ENCODE measurements around the gene SLC35F2. TPM values are rescaled to one million over a fixed set of nuclear protein-coding genes. Genes with fewer than 3 reads are reported as not detected.

Gene SLC35F2
- total and polyA plus RNA-seq, 2 donors: 2.6 to 5.1 TPM

DNA sequence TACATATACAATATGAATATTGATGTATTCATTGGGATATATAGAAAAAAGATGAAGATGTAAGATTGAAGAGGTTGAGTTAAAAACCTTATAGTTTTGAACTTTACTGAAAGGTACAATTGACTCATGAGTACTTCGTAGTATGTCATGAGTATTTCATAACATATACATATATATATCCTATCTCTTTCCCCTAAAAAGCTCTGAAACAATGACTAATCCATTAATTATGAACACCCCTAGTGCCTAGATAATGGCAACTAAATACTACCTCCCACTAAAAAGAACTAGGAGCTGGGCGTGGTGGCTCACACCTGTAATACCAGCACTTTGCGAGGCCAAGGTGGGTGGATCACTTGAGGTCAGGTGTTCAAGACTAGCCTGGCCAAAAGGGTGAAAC is 31.5 kb downstream of the SLC35F2 start:
- no peak for DNase-seq (ENCODE audit: extremely low spot score)
- H3K4me1 ChIP-seq (ENCODE audit: insufficient read depth): no peaks in the 10 kb centered on the region
- WGBS: 95% methylated on average over 3 of the region's 3 CpGs
- H3K4me3 ChIP-seq (ENCODE audit: low read depth, low read length): no peak overlapping the region
- H3K27ac ChIP-seq (ENCODE audit: low read depth): no peak overlapping the region
- no peaks in the 10 kb centered on the region for H3K36me3 ChIP-seq (ENCODE audit: insufficient read depth)

DNA sequence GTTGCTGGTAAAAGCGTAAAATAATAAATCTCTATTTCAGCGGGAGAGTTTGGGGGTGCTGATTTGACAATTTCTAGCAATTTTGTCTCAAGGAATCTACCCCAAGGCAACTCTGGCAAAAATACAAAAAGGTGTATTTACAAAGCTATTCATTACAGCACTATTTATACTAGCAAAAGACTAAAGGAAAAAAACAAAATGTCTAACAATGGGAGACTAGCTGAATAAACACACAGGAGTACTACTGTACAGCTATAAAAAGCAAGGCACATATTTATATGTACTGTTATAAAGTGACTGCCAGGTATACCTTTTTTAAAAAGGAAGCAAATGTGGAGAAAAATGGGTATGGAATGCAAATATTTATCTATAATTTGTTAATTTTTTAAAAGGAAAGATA is 32.7 kb downstream of the SLC35F2 start:
- no peak for DNase-seq (ENCODE audit: extremely low spot score)
- peaks cover 2% of the 10 kb centered on the region for H3K4me1 ChIP-seq (ENCODE audit: insufficient read depth)
- H3K4me3 ChIP-seq (ENCODE audit: low read depth, low read length): no peak overlapping the region
- WGBS: 93% methylated on average over 2 of the region's 2 CpGs
- H3K36me3 ChIP-seq (ENCODE audit: insufficient read depth): no peaks in the 10 kb centered on the region
- H3K27ac ChIP-seq (ENCODE audit: low read depth): no peak overlapping the region

DNA sequence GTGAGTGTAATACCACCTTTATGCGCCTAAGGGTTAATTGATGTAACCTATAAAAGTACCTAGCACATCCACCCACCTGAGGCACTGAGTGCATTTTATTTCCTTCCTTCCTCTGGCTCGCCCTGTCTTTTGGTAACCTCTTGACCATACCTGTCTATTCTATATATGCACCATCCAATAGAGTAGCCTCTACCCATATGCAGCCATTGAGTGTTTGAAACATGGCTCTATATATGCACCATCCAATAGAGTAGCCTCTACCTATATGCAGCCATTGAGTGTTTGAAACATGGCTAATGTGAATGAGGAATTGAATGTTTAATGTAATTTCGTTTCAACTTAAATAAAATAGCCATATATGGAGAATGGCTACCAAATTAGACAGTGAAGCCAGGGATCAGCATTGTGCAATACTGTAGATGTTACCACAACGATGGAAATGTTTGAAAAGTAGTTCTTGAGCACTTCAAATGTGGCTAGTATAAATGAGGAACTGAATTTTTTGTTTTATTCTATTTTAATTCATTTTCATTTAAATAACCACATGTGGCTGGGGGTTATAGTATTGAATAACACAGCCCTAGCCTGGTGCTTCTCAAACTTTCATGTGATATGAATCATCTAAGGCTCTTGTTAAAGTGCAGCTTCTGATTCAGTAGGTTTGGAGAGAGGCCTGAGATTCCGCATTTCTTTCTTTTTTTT is 33.8 kb downstream of the SLC35F2 start:
- DNase-seq (ENCODE audit: extremely low spot score): no peak
- H3K36me3 ChIP-seq (ENCODE audit: insufficient read depth): no peaks in the 10 kb centered on the region
- H3K27ac ChIP-seq (ENCODE audit: low read depth): no peak overlapping the region
- H3K4me3 ChIP-seq (ENCODE audit: low read depth, low read length): no peak overlapping the region
- peaks cover 2% of the 10 kb centered on the region for H3K4me1 ChIP-seq (ENCODE audit: insufficient read depth)
- WGBS: 78% methylated on average over 5 of the region's 5 CpGs

DNA sequence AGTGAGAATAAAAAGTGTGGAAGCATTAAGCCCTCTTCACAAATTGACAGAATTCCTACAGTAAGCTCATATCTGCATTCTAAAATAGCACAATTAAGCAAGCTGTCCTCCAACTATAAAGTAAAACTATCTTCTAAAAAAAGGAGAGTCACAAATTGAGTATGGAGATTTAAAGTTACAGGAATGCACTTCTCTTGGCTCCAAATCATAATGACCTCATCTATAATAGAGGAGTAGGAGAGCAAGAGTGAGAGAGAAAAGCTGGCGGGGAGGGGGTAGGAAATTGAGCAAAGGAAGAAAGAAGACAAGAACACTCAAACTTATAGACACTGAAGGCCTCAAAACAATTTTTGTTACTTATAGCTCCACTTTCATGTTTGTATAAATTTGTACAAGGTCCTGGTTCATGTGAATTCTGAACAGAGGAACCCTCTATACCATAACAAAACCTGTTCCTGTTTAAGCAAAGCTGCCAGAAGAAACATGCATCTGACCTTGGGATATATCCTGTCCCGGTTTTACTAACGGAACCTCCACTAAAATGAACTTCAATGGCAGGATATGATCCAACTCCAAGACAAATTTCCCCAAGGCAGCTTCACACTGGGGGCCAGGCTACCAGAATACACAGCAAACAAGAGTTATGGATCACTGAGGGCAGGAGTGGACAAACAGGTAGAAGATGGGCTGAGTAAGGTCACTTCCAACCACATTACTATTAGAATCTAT is 37.2 kb downstream of the SLC35F2 start:
- H3K36me3 ChIP-seq (ENCODE audit: insufficient read depth): no peaks in the 10 kb centered on the region
- H3K4me1 ChIP-seq (ENCODE audit: insufficient read depth): peaks cover 2% of the 10 kb centered on the region
- DNase-seq (ENCODE audit: extremely low spot score): no peak
- no peak overlapping the region for H3K27ac ChIP-seq (ENCODE audit: low read depth)
- 50% methylated on average over 3 of the region's 3 CpGs for WGBS
- H3K4me3 ChIP-seq (ENCODE audit: low read depth, low read length): no peak overlapping the region

DNA sequence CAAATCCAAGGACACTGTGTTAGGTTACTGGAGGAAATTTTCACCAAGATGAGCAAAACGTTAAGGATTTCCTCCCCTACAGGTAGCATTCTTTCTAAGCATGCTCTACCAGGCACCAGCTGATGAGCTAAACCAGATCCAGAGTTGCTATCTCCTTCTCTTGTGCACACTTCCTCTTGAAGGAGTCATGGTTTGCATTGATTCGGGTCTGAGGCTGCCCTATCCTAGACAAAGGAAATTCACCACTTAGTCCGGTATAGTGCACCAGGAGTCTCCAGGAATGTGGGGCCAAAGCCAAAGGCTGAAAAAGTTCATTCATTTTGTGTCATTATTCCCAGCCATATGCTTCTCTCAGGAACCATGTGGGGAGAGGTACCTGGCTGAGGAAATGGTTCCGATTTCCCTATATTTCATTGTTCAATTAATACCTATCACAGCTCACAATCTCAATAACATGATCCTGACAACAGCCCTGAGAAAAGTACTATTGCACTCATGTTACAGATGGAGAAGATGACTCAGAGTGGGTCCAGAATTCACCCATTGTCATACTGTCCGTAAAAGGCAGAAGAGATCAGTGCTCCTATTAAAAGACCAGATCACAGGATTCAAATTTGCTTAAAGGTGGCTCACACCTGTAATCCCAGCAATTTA is 39.1 kb downstream of the SLC35F2 start:
- Histone ChIP-seq H3K4me1 (ENCODE audit: insufficient read depth) (peaks cover 2% of the 10 kb centered on the region), H3K36me3 (ENCODE audit: insufficient read depth) (no peaks in the 10 kb centered on the region), H3K27ac (ENCODE audit: low read depth) (no peak overlapping the region), H3K4me3 (ENCODE audit: low read depth, low read length) (no peak overlapping the region)
- WGBS: 75% methylated on average over 5 of the region's 5 CpGs
- DNase-seq (ENCODE audit: extremely low spot score): no peak

DNA sequence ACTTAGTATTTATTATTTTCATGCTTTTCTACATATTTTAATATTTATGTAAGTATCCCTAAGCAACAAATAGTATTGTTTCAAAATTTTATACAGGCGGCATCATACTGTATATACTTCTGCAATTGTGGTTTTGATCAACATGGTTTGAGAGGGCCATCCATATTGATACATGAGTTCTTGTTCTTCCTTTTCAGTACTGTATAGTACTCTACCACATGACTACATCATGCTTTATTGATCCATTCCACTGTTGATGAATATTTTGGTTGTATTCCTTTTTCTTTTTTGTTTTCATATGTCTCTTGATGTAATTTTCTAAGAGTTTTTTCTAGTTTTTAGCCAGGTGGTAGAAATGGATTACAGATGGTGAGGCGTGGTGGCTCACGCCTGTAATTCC is 40.1 kb downstream of the SLC35F2 start:
- 96% methylated on average over 3 of the region's 3 CpGs for WGBS

DNA sequence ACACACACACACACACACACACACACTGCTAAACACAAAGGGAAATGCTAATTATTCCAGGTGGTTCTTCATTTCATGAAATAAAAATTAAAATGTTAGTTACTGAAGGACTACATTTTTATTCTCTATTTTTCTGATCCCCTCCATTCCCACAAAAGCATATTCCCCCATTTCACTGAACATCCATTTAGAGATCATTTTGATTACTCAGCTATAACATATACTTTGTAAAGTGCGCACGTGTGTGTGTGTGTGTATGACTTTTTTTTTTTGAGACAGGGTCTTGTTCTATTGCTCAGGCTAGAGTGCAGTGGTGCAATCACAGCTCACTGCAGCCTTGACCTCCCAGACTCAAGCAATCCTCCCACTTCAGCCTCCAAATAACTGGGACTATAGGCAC is 42.6 kb downstream of the SLC35F2 start:
- no peak for DNase-seq (ENCODE audit: extremely low spot score)
- no peaks in the 10 kb centered on the region for H3K36me3 ChIP-seq (ENCODE audit: insufficient read depth)
- no peak overlapping the region for H3K27ac ChIP-seq (ENCODE audit: low read depth)
- no peak overlapping the region for H3K4me3 ChIP-seq (ENCODE audit: low read depth, low read length)
- WGBS: 93% methylated on average over 2 of the region's 2 CpGs
- no peaks in the 10 kb centered on the region for H3K4me1 ChIP-seq (ENCODE audit: insufficient read depth)

More for the DNA sequence above, 40.1 kb downstream of the SLC35F2 start:
- H3K4me3 ChIP-seq (ENCODE audit: low read depth, low read length): no peak overlapping the region
- H3K36me3 ChIP-seq (ENCODE audit: insufficient read depth): no peaks in the 10 kb centered on the region
- H3K4me1 ChIP-seq (ENCODE audit: insufficient read depth): peaks cover 2% of the 10 kb centered on the region
- H3K27ac ChIP-seq (ENCODE audit: low read depth): no peak overlapping the region
- DNase-seq (ENCODE audit: extremely low spot score): no peak

DNA sequence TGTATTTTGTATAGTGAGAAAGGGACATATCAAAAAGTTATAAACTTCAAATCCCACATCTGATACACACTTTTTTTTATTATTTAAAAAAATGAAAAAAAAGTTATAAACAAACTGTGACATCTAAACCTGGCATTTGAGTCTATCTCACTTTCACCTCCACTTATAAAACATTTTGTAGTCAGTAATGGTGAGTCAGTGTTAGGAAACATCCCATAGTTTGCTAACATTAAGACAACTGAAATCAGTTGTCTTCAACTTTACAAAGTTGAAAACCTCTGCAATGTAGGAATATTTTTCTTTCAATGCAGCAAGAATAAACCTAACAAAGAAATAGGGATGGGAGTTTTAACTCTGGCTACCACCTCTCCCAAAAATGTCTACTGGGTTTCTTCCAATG is 47.7 kb downstream of the SLC35F2 start:
- H3K36me3 ChIP-seq (ENCODE audit: insufficient read depth): peaks cover 1% of the 10 kb centered on the region
- H3K4me3 ChIP-seq (ENCODE audit: low read depth, low read length): no peak overlapping the region
- no peak overlapping the region for H3K27ac ChIP-seq (ENCODE audit: low read depth)

DNA sequence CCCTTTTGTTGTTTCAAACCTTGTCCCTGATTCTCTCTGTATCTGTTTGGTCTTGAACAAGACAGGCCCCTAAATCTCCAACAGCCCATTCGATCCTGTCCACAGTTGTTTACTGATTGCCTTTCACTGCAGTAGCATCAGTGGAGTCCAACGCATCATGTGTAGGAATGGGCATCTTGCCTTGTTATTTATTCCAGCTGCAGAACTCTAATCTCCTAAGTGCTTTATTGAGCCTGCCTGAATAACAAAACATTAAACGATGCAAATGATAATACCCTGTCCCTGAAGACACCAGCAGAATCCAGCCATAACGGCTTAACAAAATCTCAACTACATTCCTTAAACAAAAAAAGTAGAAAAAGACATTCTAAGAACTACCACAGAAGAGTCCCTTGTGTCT is 50.1 kb downstream of the SLC35F2 start:
- no peak overlapping the region for H3K27ac ChIP-seq (ENCODE audit: low read depth)
- H3K36me3 ChIP-seq (ENCODE audit: insufficient read depth): peaks cover 1% of the 10 kb centered on the region
- H3K4me1 ChIP-seq (ENCODE audit: insufficient read depth): no peaks in the 10 kb centered on the region
- DNase-seq (ENCODE audit: extremely low spot score): no peak
- WGBS: 33% methylated on average over 4 of the region's 4 CpGs
- no peak overlapping the region for H3K4me3 ChIP-seq (ENCODE audit: low read depth, low read length)

More for the DNA sequence above, 47.7 kb downstream of the SLC35F2 start:
- no peaks in the 10 kb centered on the region for H3K4me1 ChIP-seq (ENCODE audit: insufficient read depth)
- no peak for DNase-seq (ENCODE audit: extremely low spot score)

DNA sequence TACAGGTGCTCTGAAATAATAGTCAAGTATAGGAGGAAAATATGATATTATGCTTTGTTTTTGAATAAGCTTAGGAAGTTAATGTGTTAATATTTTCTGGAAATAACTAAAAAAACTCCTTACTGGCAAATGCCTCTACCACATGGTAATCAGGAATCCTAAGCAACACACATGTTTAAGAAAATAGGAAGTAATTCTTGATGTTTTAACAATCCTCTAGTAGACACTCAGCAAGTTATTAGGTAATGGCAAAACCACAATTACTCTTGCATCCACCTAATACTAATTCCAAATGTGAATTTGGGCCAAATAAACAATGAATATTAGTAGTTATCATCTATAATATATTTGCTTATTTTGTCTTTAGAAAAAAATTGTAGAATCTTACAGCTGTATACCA is 53.6 kb downstream of the SLC35F2 start:
- DNase-seq (ENCODE audit: extremely low spot score): no peak
- H3K27ac ChIP-seq (ENCODE audit: low read depth): no peak overlapping the region

DNA sequence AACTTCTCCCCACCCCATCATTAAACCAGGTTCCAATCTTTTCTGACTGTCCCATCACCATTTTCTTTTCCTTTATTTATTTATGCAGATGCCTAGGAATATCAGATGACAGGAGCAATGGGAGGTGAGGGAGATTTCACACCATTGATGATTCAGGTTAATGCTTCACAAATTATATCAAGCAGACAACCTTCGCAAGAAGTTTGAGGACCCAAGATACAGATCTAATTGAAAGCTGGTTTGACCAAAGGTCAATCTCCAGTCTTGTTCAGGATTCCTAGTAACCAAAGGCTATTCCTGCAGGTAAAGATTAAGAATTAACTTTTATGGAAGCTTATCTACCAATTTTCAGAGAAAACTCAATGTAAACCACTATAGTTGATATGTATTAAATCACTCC is 54.4 kb downstream of the SLC35F2 start:
- Histone ChIP-seq H3K4me3 (ENCODE audit: low read depth, low read length) (no peak overlapping the region), H3K4me1 (ENCODE audit: insufficient read depth) (no peaks in the 10 kb centered on the region), H3K27ac (ENCODE audit: low read depth) (no peak overlapping the region), H3K36me3 (ENCODE audit: insufficient read depth) (peaks cover 2% of the 10 kb centered on the region)
- WGBS: 95% methylated on average over 1 of the region's 1 CpG
- no peak for DNase-seq (ENCODE audit: extremely low spot score)

More for the DNA sequence above, 53.6 kb downstream of the SLC35F2 start:
- H3K4me3 ChIP-seq (ENCODE audit: low read depth, low read length): no peak overlapping the region
- peaks cover 3% of the 10 kb centered on the region for H3K36me3 ChIP-seq (ENCODE audit: insufficient read depth)
- no peaks in the 10 kb centered on the region for H3K4me1 ChIP-seq (ENCODE audit: insufficient read depth)

DNA sequence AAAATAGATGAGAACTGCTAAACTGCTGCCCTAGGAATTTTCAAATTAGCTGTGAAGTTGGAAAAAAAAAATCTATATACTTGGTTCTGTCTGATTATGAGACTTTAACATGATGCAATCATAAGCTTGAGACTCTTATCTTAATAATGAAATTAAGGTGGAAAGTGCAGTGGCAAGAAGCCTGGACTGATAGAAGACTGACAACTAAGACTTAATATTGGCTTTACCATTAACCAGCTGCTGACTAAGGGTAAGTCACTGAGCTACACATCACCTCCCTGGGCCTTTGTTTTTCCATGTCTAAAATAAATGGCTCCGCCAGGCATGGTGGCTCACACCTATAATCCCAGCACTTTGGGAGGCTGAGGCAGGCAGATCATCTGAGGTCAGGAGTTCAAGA is 56.9 kb downstream of the SLC35F2 start:
- WGBS: 96% methylated on average over 1 of the region's 1 CpG
- no peaks in the 10 kb centered on the region for H3K4me1 ChIP-seq (ENCODE audit: insufficient read depth)
- no peak for DNase-seq (ENCODE audit: extremely low spot score)
- peaks cover 2% of the 10 kb centered on the region for H3K36me3 ChIP-seq (ENCODE audit: insufficient read depth)
- H3K4me3 ChIP-seq (ENCODE audit: low read depth, low read length): no peak overlapping the region
- no peak overlapping the region for H3K27ac ChIP-seq (ENCODE audit: low read depth)

DNA sequence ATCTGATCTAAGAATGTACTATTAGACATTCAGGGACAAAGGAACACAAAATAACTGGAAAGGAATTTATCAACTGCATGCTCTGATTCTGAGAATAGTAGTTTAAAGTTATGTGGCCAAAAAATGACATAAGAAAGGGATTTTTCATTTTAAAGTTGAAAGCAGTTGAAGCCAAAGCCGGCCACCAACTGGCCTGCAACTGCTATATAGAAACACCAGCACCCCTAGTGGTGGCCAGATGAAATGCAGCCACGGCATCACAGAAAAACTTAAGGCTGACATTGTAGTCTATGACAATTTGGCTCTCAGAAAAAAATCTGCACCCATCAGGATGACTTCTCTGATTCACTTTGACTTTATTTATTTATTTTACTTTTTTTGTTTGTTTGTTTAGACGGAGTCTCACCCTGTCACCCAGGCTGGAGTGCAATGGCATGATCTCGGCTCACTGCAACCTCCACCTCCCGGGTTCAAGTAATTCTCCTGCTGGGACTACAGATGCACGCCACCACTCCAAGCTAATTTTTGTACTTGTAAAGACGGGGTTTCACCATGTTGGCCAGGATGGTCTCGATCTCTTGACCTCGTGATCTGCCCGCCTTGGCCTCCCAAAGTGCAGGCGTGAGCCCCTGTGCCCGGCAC is 59.2 kb downstream of the SLC35F2 start:
- Histone ChIP-seq H3K4me3 (ENCODE audit: low read depth, low read length) (no peak overlapping the region), H3K4me1 (ENCODE audit: insufficient read depth) (no peaks in the 10 kb centered on the region), H3K27ac (ENCODE audit: low read depth) (no peak overlapping the region), H3K36me3 (ENCODE audit: insufficient read depth) (peaks cover 2% of the 10 kb centered on the region)
- DNase-seq (ENCODE audit: extremely low spot score): peak; percentile 17
- WGBS: 74% methylated on average over 12 of the region's 12 CpGs

DNA sequence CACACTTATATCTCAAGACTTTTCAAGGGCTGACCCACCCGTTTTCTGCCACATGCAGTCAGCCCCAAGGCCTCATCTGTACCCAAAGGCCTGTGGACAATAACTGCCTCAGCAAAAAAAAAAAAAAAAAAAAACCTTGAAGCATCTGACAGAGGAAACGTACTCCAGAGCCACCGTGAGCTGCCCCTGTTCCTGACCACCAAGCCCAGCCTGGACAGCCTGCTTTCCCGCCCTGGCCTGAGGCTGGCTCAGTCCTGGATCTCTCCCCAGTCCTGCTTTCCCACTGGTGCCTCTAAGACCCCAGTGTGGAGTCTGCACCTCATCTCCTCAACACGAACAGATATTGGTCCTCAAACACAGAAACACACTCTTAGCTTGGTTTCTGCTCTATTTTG is 66.5 kb downstream of the SLC35F2 start:
- no peak overlapping the region for H3K27ac ChIP-seq (ENCODE audit: low read depth)
- 67% methylated on average over 5 of the region's 5 CpGs for WGBS
- no peak for DNase-seq (ENCODE audit: extremely low spot score)
- H3K4me3 ChIP-seq (ENCODE audit: low read depth, low read length): no peak overlapping the region
- no peaks in the 10 kb centered on the region for H3K4me1 ChIP-seq (ENCODE audit: insufficient read depth)
- peaks cover 2% of the 10 kb centered on the region for H3K36me3 ChIP-seq (ENCODE audit: insufficient read depth)

Measured in urinary bladder (tissue), 4 donors.